ENCODE results near the gene BRF1. TPM values are rescaled to one million over a fixed set of nuclear protein-coding genes. Genes with fewer than 3 reads are reported as not detected.

The BRF1 gene
- total and polyA plus RNA-seq, 2 of the 8 experiments (the other 6 are each of a cell fraction or from before 2014, with no cell fraction given), result 7.7 to 18.3 TPM

DNA sequence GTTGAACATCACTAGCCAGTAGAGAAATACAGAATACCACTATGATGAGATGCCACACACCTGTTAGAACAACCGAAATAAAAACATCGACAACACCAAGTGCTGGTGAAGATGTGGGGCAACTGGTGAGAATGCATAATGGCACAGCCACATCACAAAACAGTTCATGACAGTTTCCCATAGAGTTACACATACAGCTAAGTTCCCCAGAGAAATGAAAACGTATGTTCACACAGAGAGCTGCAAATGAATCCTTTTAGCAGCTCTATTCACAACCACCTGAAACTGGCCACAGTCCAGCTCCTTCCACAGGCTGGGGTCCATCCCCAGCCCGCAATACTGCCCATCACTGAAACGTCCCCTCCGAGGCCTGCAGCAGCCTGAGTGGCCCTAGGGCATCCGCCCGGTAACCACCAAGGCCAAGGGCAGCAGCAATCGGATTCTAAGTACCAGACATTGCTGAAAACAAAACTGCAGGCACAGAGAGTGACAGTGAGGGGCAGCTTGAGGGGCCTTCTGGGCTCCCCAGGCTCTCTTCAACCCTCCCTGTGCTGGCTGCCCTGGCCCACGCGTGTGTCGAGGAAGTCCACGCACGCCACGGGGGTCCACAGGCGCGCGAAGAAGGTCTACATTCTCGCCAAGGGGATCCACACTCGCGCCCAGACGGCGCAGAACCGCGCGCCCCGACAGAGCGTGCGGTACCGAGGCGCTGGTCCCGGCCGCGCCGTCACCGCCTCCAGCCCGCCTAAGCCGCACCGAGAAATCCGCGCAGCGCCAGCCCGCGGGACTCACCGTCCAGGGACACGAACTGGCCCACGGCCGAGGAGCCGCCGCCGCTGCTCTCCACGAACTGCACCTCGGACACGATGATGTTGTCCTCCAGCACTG, 903 bp downstream of the BRF1 start (continued):
- no peak for TF ChIP-seq CHD7 (IDR thresholded peaks at IDR 0.05; ENCODE audit: insufficient replicate concordance, low read length)
- peak; percentile 51; the same call in 1 of the 2 replicates for TF ChIP-seq KDM1A (IDR thresholded peaks at IDR 0.05; ENCODE audit: borderline replicate concordance, low read length)
- TF ChIP-seq E2F6 (IDR thresholded peaks at IDR 0.05), result no peak
- no peak for TF ChIP-seq RNF2 (IDR thresholded peaks at IDR 0.05; ENCODE audit: borderline replicate concordance, low read depth, low read length, missing control alignments, poor library complexity, severe bottlenecking)
- no peak for TF ChIP-seq POLR2A (IDR thresholded peaks at IDR 0.05; ENCODE audit: control extremely low read depth in 1 of 2, low read depth in 2 of 2, low read length in 2 of 2)
- peak; percentile 40 for TF ChIP-seq KDM4A (IDR thresholded peaks at IDR 0.05; ENCODE audit: low read depth, low read length, severe bottlenecking)
- no peak for TF ChIP-seq TEAD4 (IDR thresholded peaks at IDR 0.05; ENCODE audit: low read depth, low read length)
